ENCODE measurements around the gene PCDH7. TPM values are rescaled to one million over a fixed set of nuclear protein-coding genes. Genes with fewer than 3 reads are reported as not detected.

PCDH7 gene
- total RNA-seq, 1 experiment from 2014 or later = 16.8 TPM

DNA sequence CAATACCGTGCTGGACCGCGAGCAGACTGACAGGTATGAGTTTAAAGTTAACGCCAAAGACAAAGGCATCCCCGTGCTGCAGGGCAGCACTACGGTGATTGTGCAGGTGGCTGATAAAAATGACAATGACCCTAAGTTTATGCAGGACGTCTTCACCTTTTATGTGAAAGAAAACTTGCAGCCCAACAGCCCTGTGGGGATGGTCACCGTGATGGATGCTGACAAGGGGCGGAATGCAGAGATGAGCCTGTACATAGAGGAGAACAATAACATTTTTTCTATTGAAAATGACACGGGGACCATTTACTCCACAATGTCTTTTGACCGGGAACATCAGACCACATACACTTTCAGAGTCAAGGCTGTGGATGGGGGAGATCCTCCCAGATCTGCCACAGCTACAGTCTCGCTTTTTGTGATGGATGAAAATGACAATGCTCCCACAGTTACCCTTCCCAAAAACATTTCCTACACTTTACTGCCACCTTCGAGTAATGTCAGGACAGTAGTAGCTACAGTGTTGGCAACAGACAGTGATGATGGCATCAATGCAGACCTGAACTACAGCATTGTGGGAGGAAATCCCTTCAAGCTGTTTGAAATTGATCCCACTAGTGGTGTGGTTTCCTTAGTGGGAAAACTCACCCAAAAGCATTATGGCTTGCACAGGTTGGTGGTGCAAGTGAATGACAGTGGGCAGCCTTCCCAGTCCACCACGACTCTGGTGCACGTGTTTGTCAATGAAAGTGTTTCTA is 3.2 kb downstream of the PCDH7 start:
- no CpG with 5 or more reads among the region's 15 CpGs for WGBS (ENCODE audit: extremely low coverage, insufficient read length, low lambda C conversion rate)
- H3K79me2 ChIP-seq (ENCODE audit: insufficient read depth, low read length) = no peaks in the 10 kb centered on the region
- no peak overlapping the region for H2AFZ ChIP-seq (ENCODE audit: low read length)

More for the DNA sequence above, 3.2 kb downstream of the PCDH7 start:
- H2BK12ac ChIP-seq (ENCODE audit: insufficient read length, low read depth, low read length) = no peak overlapping the region
- H3K27ac Mint-ChIP-seq = no peak overlapping the region; a peak in 1 of 7 replicates
- no peak overlapping the region for H3K9ac ChIP-seq (ENCODE audit: extremely low read depth, insufficient read length, low read length)
- H4K5ac ChIP-seq (ENCODE audit: insufficient read length, low read depth, low read length) = no peak overlapping the region
- H3K9me3 ChIP-seq (ENCODE audit: control insufficient read depth, low read depth, low read length) = no peaks in the 10 kb centered on the region
- TF ChIP-seq, protein P1, sequence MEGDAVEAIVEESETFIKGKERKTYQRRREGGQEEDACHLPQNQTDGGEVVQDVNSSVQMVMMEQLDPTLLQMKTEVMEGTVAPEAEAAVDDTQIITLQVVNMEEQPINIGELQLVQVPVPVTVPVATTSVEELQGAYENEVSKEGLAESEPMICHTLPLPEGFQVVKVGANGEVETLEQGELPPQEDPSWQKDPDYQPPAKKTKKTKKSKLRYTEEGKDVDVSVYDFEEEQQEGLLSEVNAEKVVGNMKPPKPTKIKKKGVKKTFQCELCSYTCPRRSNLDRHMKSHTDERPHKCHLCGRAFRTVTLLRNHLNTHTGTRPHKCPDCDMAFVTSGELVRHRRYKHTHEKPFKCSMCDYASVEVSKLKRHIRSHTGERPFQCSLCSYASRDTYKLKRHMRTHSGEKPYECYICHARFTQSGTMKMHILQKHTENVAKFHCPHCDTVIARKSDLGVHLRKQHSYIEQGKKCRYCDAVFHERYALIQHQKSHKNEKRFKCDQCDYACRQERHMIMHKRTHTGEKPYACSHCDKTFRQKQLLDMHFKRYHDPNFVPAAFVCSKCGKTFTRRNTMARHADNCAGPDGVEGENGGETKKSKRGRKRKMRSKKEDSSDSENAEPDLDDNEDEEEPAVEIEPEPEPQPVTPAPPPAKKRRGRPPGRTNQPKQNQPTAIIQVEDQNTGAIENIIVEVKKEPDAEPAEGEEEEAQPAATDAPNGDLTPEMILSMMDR (conservative IDR thresholded peaks at IDR 0.05) = no peak
- H3K27me3 Mint-ChIP-seq (ENCODE audit: low read depth) = peaks cover 56% of the 10 kb centered on the region
- H4K91ac ChIP-seq (ENCODE audit: insufficient read length, low read depth, low read length) = no peak overlapping the region
- peaks cover 23% of the 10 kb centered on the region for H3K27me3 ChIP-seq (ENCODE audit: insufficient read depth, low read length)
- no peak overlapping the region for H3K27ac ChIP-seq (ENCODE audit: insufficient read length, low read depth, low read length)
- H3K36me3 Mint-ChIP-seq (ENCODE audit: insufficient read depth in 1 of 3, low read depth in 3 of 3) = peaks cover 0 to 22% (median 17%) of the 10 kb centered on the region in 3 experiments; a peak in 6 of 7 replicates
- no peak overlapping the region for H2AK5ac ChIP-seq (ENCODE audit: insufficient read length, low read length)
- H3K14ac ChIP-seq (ENCODE audit: insufficient read depth, low read length) = no peak overlapping the region
- DNase-seq = no peak
- no peak overlapping the region for H4K8ac ChIP-seq (replicated peaks; ENCODE audit: insufficient read length, low read depth, low read length)
- H3K4me1 Mint-ChIP-seq = peaks cover 42% of the 10 kb centered on the region in 2 experiments
- no peak overlapping the region for H3T11ph ChIP-seq (ENCODE audit: low read length)
- H2BK15ac ChIP-seq (ENCODE audit: low read depth, low read length) = no peak overlapping the region
- no peak overlapping the region for H3K4ac ChIP-seq (ENCODE audit: low read depth, low read length)
- no peak overlapping the region for H3K18ac ChIP-seq (ENCODE audit: insufficient read length, low read depth, low read length)
- 0 out of 2 replicates have a peak, but pooled peaks cover 3% of the 10 kb centered on the region for H3K4me1 ChIP-seq (ENCODE audit: insufficient read depth, low read length)
- no peak overlapping the region for H3K23ac ChIP-seq (ENCODE audit: insufficient read length, low read depth, low read length)
- H3K56ac ChIP-seq (ENCODE audit: insufficient read length, low read depth, low read length) = no peak overlapping the region
- H3K9me3 Mint-ChIP-seq = no peaks in the 10 kb centered on the region; a peak in 1 of 5 replicates
- H2BK20ac ChIP-seq (ENCODE audit: low read depth, low read length, poor library complexity, severe bottlenecking) = no peak overlapping the region
- peak overlapping the region; percentile 82 for H3K4me2 ChIP-seq (ENCODE audit: insufficient read depth, insufficient read length, low read length)
- H3K79me1 ChIP-seq (ENCODE audit: insufficient read depth, low read depth, low read length, poor library complexity, severe bottlenecking) = no peaks in the 10 kb centered on the region
- H2BK5ac ChIP-seq (ENCODE audit: insufficient read length, low read length) = no peak overlapping the region
- peaks cover 44% of the 10 kb centered on the region for H3K23me2 ChIP-seq (ENCODE audit: insufficient read length, low read depth, low read length, poor library complexity, severe bottlenecking)
- H3K4me3 Mint-ChIP-seq = peak overlapping the region; percentile 72 to 83
- peaks cover 6% of the 10 kb centered on the region for H4K20me1 ChIP-seq (ENCODE audit: control insufficient read depth, insufficient read depth, insufficient read length)
- no peak overlapping the region for H2BK120ac ChIP-seq (ENCODE audit: low read depth, low read length, poor library complexity, severe bottlenecking)

Measured in H9 (cell line).